Measurements from ENCODE around the gene WDR83. TPM values are rescaled to one million over a fixed set of nuclear protein-coding genes. Genes with fewer than 3 reads are reported as not detected.
"Not testable (repeated sequence)": the region's sequence is repeated elsewhere in the genome, so short reads cannot be mapped to it uniquely, and the experiment has no call there.

WDR83 gene
- total and polyA plus RNA-seq, 4 donors = 7.1 to 20.9 (median 10.6) TPM

DNA sequence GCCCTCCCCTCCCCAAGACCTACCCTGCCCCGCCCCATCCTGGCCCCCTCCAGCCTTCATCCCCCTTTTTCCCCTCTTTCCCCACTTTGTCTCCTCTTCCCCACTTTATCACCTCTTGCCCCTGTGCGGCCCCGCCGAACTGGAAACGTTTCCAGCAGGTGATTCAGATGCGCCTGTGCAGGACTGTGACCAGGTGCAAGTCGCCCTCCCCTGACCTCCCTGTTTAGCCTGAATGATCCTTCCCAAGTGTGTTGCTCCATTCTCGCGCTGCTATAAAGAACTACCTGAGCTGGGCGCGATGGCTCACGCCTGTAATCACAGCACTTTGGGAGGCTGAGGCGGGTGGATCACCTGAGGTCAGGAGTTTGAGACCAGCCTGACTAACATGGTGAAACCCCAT, 30.0 kb upstream of the WDR83 start:
- ATAC-seq (ENCODE audit: low FRiP score) = no peak
- Histone ChIP-seq H3K27ac (ENCODE audit: low read depth in 1 of 2, low read length in 2 of 2) (no peak overlapping the region), H3K36me3 (ENCODE audit: control insufficient read depth in 1 of 2, insufficient read depth in 2 of 2, low read length in 1 of 2) (no peaks in the 10 kb centered on the region), H3K4me1 (ENCODE audit: control insufficient read depth in 1 of 2, insufficient read depth in 2 of 2, low read length in 2 of 2) (no peaks in the 10 kb centered on the region), H3K27me3 (ENCODE audit: control insufficient read depth in 1 of 2, insufficient read depth in 2 of 2, low read length in 1 of 2) (no peaks in the 10 kb centered on the region), H3K9me3 (ENCODE audit: control insufficient read depth, low read length) (no peaks in the 10 kb centered on the region), H3K4me3 (ENCODE audit: low read length in 2 of 2) (no peak overlapping the region)
- WGBS, 2 donors = 87 to 90% methylated on average over 13 of the region's 13 CpGs
- DNase-seq = peak in 1 of 2 donors; percentile 45
- intact Hi-C loops (cut with DNase I) = no loop called here

GRCh38 chr19:12638611-12639182, 27.9 kb upstream of the WDR83 start:
- Histone ChIP-seq H3K27ac (ENCODE audit: low read depth in 1 of 2, low read length in 2 of 2) (no peak overlapping the region), H3K27me3 (ENCODE audit: control insufficient read depth in 1 of 2, insufficient read depth in 2 of 2, low read length in 1 of 2) (no peaks in the 10 kb centered on the region), H3K36me3 (ENCODE audit: control insufficient read depth in 1 of 2, insufficient read depth in 2 of 2, low read length in 1 of 2) (no peaks in the 10 kb centered on the region), H3K9me3 (ENCODE audit: control insufficient read depth, low read length) (no peaks in the 10 kb centered on the region), H3K4me1 (ENCODE audit: control insufficient read depth in 1 of 2, insufficient read depth in 2 of 2, low read length in 2 of 2) (no peaks in the 10 kb centered on the region), H3K4me3 (ENCODE audit: low read length in 2 of 2) (no peak overlapping the region)
- 95% methylated on average over 20 to 22 of the region's 22 CpGs for WGBS, 2 donors
- no peak for ATAC-seq (ENCODE audit: low FRiP score)
- intact Hi-C loops (cut with DNase I) = no loop called here
- DNase-seq = peak in 1 of 2 donors; percentile 63

DNA sequence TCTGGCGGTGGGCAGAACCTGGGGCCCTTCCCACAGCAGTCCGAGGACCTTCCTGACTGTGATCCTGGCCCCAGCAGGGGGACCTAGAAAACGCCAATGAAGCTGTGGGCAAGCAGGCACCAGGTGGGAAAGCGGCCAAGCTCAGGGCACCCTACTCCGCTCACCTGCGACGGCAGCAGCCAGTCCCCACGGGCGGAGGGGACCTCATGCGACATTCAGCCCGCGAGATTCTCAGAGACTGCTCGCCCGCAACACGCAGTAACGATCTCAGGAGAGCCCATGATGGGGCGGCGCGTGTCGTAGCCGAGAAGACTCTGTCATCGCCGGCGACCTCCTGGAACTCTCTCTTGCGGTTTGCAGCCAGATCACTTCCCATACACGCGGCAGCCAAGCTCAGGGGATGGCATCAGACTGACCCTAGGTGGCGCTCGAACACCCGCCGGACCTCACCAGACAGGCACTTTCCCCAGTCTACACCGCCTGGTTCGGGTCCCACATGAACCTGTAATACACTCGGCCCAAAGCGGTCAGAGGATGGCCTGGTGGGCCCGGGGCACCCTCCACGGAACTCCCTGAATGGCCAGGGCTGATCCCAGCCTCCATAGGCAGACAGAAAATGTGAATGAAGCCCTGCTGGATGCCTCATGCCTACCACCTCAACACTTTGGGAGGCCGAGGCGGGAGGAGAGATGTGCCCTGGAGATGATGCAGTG, 26.6 kb upstream of the WDR83 start:
- intact Hi-C loops (cut with DNase I) = no loop called here
- Histone ChIP-seq H3K4me3 (ENCODE audit: low read length in 2 of 2) (no peak overlapping the region), H3K27ac (ENCODE audit: low read depth in 1 of 2, low read length in 2 of 2) (no peak overlapping the region)

GRCh38 chr19:12641456-12641855, 25.2 kb upstream of the WDR83 start:
- no peak overlapping the region for H3K4me3 ChIP-seq (ENCODE audit: low read length in 2 of 2)
- no peak overlapping the region for H3K27ac ChIP-seq (ENCODE audit: low read depth in 1 of 2, low read length in 2 of 2)
- WGBS, 2 donors = 73 to 74% methylated on average over 13 of the region's 13 CpGs
- intact Hi-C loops (cut with DNase I) = no loop called here
- H3K9me3 ChIP-seq (ENCODE audit: control insufficient read depth, low read length) = no peaks in the 10 kb centered on the region
- DNase-seq = peak in 1 of 2 donors; percentile 52
- no peaks in the 10 kb centered on the region for H3K36me3 ChIP-seq (ENCODE audit: control insufficient read depth in 1 of 2, insufficient read depth in 2 of 2, low read length in 1 of 2)
- no peaks in the 10 kb centered on the region for H3K4me1 ChIP-seq (ENCODE audit: control insufficient read depth in 1 of 2, insufficient read depth in 2 of 2, low read length in 2 of 2)
- no peaks in the 10 kb centered on the region for H3K27me3 ChIP-seq (ENCODE audit: control insufficient read depth in 1 of 2, insufficient read depth in 2 of 2, low read length in 1 of 2)
- ATAC-seq (ENCODE audit: low FRiP score) = no peak

More for the DNA sequence above, 26.6 kb upstream of the WDR83 start:
- DNase-seq (peak; percentile 92 to 94), ATAC-seq (ENCODE audit: low FRiP score) (peak; percentile 91)
- no peaks in the 10 kb centered on the region for H3K27me3 ChIP-seq (ENCODE audit: control insufficient read depth in 1 of 2, insufficient read depth in 2 of 2, low read length in 1 of 2)
- H3K4me1 ChIP-seq (ENCODE audit: control insufficient read depth in 1 of 2, insufficient read depth in 2 of 2, low read length in 2 of 2) = no peaks in the 10 kb centered on the region
- H3K36me3 ChIP-seq (ENCODE audit: control insufficient read depth in 1 of 2, insufficient read depth in 2 of 2, low read length in 1 of 2) = no peaks in the 10 kb centered on the region
- H3K9me3 ChIP-seq (ENCODE audit: control insufficient read depth, low read length) = no peaks in the 10 kb centered on the region
- WGBS, 2 donors = 9 to 10% methylated on average over 39 of the region's 39 CpGs

GRCh38 chr19:12642506-12642905, 24.1 kb upstream of the WDR83 start:
- no peak overlapping the region for H3K4me3 ChIP-seq (ENCODE audit: low read length in 2 of 2)
- peak in 1 of 2 donors; percentile 68 for DNase-seq
- no peak overlapping the region for H3K27ac ChIP-seq (ENCODE audit: low read depth in 1 of 2, low read length in 2 of 2)
- no peaks in the 10 kb centered on the region for H3K36me3 ChIP-seq (ENCODE audit: control insufficient read depth in 1 of 2, insufficient read depth in 2 of 2, low read length in 1 of 2)
- H3K27me3 ChIP-seq (ENCODE audit: control insufficient read depth in 1 of 2, insufficient read depth in 2 of 2, low read length in 1 of 2) = no peaks in the 10 kb centered on the region
- ATAC-seq (ENCODE audit: low FRiP score) = no peak
- H3K9me3 ChIP-seq (ENCODE audit: control insufficient read depth, low read length) = no peaks in the 10 kb centered on the region
- H3K4me1 ChIP-seq (ENCODE audit: control insufficient read depth in 1 of 2, insufficient read depth in 2 of 2, low read length in 2 of 2) = no peaks in the 10 kb centered on the region
- intact Hi-C loops (cut with DNase I) = no loop called here
- WGBS, 2 donors = 92 to 93% methylated on average over 26 of the region's 26 CpGs

GRCh38 chr19:12643716-12644115, 22.9 kb upstream of the WDR83 start:
- ATAC-seq (ENCODE audit: low FRiP score) = not testable (repeated sequence)
- WGBS, 2 donors = 95 to 96% methylated on average over 14 of the region's 14 CpGs

GRCh38 chr19:12646551-12646950, 20.1 kb upstream of the WDR83 start:
- intact Hi-C loops (cut with DNase I) = no loop called here

More at GRCh38 chr19:12643716-12644115, 22.9 kb upstream of the WDR83 start:
- H3K4me3 ChIP-seq (ENCODE audit: low read length in 2 of 2); H3K4me1 ChIP-seq (ENCODE audit: control insufficient read depth in 1 of 2, insufficient read depth in 2 of 2, low read length in 2 of 2); H3K9me3 ChIP-seq (ENCODE audit: control insufficient read depth, low read length); intact Hi-C loops (cut with DNase I); H3K27ac ChIP-seq (ENCODE audit: low read depth in 1 of 2, low read length in 2 of 2); H3K36me3 ChIP-seq (ENCODE audit: control insufficient read depth in 1 of 2, insufficient read depth in 2 of 2, low read length in 1 of 2); H3K27me3 ChIP-seq (ENCODE audit: control insufficient read depth in 1 of 2, insufficient read depth in 2 of 2, low read length in 1 of 2): not testable (repeated sequence)
- DNase-seq = peak in 1 of 2 donors; percentile 69

DNA sequence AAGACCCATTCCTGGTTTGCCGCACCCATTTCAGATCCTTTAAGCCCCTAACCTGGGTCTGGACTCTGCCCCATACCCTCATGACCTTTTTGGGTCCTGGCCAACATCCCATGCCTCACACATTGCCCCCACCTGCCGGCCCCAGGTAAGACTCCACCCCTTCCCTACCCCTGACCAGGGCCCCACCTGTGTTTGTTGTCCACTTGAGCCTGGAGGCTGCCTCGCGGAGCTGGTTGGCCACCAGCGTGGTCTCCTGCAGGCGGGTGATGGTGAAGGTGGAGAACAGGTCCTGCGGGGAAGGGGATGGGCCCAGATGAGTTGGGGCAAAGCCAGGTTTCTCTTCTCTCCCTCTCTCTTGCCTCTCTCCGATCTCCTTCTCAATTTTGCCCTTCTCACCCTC, 19.6 kb upstream of the WDR83 start:
- Histone ChIP-seq H3K36me3 (ENCODE audit: control insufficient read depth in 1 of 2, insufficient read depth in 2 of 2, low read length in 1 of 2) (no peaks in the 10 kb centered on the region), H3K27ac (ENCODE audit: low read depth in 1 of 2, low read length in 2 of 2) (no peak overlapping the region), H3K4me3 (ENCODE audit: low read length in 2 of 2) (no peak overlapping the region), H3K9me3 (ENCODE audit: control insufficient read depth, low read length) (no peaks in the 10 kb centered on the region), H3K27me3 (ENCODE audit: control insufficient read depth in 1 of 2, insufficient read depth in 2 of 2, low read length in 1 of 2) (no peaks in the 10 kb centered on the region), H3K4me1 (ENCODE audit: control insufficient read depth in 1 of 2, insufficient read depth in 2 of 2, low read length in 2 of 2) (no peaks in the 10 kb centered on the region)
- intact Hi-C loops (cut with DNase I) = no loop called here
- WGBS, 2 donors = 72 to 78% methylated on average over 8 of the region's 8 CpGs
- DNase-seq (peak in 1 of 2 donors; percentile 63), ATAC-seq (ENCODE audit: low FRiP score) (no peak)

More at GRCh38 chr19:12646551-12646950, 20.1 kb upstream of the WDR83 start:
- H3K4me3 ChIP-seq (ENCODE audit: low read length in 2 of 2) = no peak overlapping the region
- no peaks in the 10 kb centered on the region for H3K27me3 ChIP-seq (ENCODE audit: control insufficient read depth in 1 of 2, insufficient read depth in 2 of 2, low read length in 1 of 2)
- H3K4me1 ChIP-seq (ENCODE audit: control insufficient read depth in 1 of 2, insufficient read depth in 2 of 2, low read length in 2 of 2) = no peaks in the 10 kb centered on the region
- H3K9me3 ChIP-seq (ENCODE audit: control insufficient read depth, low read length) = no peaks in the 10 kb centered on the region
- WGBS, 2 donors = 90 to 91% methylated on average over 10 of the region's 10 CpGs
- H3K36me3 ChIP-seq (ENCODE audit: control insufficient read depth in 1 of 2, insufficient read depth in 2 of 2, low read length in 1 of 2) = no peaks in the 10 kb centered on the region
- ATAC-seq (ENCODE audit: low FRiP score) = no peak
- peak in 1 of 2 donors; percentile 55 for DNase-seq
- H3K27ac ChIP-seq (ENCODE audit: low read depth in 1 of 2, low read length in 2 of 2) = no peak overlapping the region
